GM12874 (cell line): Measurements from ENCODE around the gene MAB21L3.

ENCODE experiments used
- CTCF ChIP-seq: IDR thresholded peaks from 2 replicates; pipeline ENCODE4 v1.5.1; 2011; ENCODE audit warnings: low read depth, mild to moderate bottlenecking, control low read depth, low read length, moderate library complexity; ENCODE audit not compliant: insufficient read depth

The MAB21L3 gene

DNA sequence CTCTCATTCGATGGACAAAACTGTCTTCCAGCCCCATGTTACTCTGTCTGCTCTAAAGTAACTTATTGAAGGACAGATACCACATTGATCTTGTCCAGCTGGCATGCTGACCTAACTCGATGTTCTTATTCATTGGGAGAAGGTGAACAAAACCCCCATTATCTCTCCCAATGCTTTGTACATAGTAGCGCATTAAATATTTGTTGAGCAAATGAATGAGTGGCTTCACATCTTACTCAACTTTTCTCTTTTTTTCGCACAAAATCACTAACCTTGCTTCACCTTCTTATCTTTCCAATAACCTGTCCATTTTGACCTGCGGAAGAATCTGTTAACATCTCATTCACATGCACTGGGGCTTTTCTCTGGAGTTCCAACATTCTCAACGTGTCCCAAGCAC is 18.3 kb downstream of the MAB21L3 start:
- no peak for TF ChIP-seq CTCF

DNA sequence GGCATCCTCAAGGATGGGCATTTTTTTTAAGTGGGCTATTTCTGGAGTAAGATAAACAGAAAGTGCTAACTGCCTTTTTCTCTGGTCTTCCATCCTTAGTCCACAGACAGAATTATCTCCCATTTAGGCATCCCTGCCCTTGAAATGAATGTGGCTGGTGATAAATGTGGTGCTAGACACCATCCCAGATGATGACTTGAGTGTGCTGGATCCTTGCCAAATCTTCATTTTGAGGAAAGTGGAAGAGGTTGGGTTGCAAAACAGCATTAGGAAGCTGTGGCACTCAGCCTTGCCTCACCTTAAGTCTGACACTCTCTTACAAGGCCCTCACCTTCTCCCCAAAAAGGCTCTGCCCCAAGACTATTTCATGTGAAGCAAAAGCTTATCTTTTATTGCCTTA is 19.2 kb downstream of the MAB21L3 start:
- TF ChIP-seq CTCF, result no peak

GRCh38 chr1:116131170-116131569 is 20.0 kb downstream of the MAB21L3 start:
- no peak for TF ChIP-seq CTCF

DNA sequence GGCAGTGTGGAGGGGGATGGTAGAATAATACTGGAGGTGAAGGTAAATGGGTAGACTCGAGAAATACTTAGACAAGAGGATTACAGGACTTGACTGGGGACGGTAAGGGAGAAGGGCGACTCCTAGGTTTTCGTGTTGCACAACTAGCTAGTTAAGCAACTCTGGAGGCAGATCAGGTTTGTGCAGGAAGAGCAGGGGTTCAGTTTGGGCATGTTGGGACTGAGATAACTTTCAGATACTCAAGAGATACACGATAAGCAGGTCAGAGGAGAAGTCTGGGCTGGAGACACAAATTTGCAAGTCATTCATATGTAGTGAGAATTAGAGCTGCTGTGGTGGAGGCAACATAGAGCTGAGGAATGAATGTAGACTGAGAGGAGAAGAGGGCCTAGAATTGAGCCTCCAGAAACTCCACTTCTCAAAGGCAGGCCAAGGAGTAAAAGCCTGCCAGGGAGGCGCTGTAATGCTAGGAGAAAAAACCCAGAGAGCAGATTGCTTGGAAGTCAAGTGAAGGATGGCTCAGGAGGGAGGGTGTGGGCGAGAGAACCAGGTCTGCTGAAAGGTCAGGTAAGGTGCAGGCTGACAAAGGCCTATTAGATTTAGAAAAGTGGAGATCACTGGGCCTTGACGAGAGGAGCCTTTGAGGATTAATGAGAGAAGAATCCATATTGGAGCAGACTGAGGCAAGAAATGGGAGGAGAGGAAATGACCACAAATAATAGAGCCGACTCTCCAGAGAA is 20.8 kb downstream of the MAB21L3 start:
- TF ChIP-seq CTCF, result no peak

DNA sequence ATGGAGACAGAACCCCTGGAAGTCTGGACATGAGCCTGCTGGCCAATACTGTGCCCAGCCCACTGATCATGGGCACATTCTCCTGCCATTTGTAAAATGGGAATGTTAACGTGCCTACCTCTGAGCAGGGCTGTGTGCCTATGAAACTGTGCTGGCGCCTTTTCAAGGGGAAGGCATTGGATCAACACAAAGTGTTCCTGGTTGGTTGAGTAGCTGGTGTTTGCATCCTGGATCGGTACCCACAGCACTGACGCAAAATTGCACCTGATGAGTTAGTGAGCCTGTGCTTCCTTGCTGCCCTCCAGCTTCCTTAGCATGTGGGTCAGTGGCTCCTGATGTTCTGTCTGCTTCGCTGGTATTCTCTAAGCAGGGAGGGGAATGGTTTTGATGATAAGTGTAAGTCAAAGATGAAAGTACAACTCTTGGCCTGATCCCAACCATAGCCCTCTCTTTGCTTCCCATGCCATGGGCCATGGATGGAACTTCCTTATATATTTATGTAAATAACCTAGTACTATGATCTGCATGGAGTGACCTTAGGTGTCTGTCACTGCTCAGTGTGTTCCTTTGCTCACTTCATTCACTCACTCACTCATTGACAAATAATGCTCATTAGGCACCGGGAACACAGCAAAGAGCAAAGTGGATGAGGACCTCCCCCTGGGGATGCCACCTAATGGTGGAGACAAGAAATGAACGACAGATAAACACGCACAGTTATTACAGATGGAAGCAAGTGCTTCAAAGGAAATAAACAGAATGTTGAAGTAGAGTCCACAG is 22.7 kb downstream of the MAB21L3 start:
- TF ChIP-seq CTCF, result no peak

- TF ChIP-seq CTCF, result no peak
These were observed 23.2 kb downstream of the MAB21L3 start for GRCh38 chr1:116134476-116134773.

- TF ChIP-seq CTCF, result no peak
These were observed 27.1 kb downstream of the MAB21L3 start for GRCh38 chr1:116138277-116138792.
